HG03060 (cell line): ENCODE measurements around the gene NFKBIB.
"Not testable (repeated sequence)": the region's sequence is repeated elsewhere in the genome, so short reads cannot be mapped to it uniquely, and the experiment has no call there.

ENCODE experiments used
- ATAC-seq: cut with Tn5 transposase; IDR thresholded peaks from one replicate; pipeline ENCODE4 v1.9.1; 2021; ENCODE audit warnings: low read depth, moderate number of reproducible peaks; ENCODE audit not compliant: unreplicated experiment

The NFKBIB gene

DNA sequence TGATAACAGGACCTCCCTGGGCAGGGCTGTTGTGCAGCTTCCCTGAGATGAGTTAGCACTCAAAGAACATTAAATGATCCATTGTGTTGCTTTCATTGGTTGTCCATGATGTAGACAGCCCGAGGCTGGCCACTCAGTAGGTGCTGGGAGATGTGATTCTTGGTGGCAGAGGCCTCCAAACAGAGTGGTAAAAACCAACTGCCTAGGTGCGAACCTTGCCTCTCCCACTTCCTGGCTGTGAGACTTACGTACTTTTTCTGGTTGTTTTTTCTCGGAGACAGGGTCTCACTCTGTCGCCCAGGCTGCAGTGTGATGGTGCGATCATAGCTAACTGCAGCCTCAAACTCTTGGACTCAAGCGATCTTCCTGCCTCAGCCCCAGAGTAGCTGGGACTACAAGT is 24.6 kb downstream of the NFKBIB start:
- ATAC-seq = no peak

DNA sequence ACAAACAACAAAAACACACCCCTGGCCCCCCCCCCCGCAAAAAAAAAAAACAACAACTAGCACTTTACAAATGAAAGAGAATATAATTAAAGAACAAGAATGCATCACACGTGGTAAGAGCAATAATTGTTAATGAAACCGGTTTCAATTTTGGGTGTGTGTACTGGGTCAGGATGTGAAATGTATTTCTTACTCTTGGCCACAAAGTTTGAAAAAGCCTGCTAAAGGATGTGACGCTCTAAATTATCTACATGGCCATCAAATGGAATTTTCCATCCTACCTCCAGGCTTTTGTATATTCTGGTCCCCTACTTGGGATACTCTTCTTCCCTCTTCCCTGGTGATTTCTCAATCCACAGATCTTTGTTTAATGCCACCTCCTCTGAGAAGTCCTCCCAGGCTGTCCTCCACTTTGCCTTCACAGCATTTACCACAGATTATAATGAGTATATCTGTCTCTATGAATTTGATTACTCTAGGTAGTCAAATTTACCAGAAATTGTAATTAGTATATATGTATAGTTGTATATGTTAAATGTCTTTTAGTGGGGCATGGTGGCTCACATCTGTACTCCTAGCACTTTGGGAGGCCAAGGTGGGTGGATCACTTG is 28.7 kb downstream of the NFKBIB start:
- ATAC-seq = no peak

DNA sequence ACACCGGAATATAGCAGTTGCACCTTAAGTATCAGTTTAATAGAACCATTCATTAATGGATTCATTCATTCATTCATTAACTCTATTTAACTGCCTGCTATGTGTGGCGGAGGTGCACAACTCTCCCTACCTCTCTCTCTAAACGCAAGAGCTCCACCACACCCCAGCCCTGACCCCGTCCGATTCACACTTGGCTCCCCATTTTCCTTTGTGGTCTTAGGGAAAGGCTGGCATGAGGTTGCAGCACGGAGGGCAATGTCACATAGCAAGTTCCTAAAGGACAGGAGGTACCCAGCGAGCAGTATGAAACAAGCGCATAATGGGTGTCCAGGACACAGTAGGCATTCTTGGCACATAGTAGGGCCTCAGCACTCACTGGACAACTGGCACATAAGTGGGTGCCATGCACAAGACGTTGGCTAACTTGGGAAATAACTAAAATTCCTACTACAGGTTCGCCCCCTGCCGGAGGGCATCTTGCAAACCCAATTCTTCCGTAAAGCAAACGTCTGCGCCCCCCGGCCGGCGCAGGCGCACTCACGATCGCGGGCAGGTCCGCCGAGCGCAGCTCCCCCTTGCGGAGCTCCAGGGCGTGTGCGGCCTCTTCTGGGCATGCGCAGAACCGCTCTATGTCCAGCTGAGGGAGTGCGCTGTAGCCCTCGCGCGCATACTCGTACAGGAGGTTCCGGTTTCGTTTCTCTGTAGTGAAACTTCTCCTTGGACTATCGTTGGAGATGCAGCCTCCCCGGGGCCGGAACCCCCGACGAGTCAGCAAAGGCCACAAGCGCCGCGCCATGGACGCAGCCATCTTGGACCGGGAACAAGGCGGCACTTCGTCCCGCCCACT is 30.4 kb downstream of the NFKBIB start, which contains the start of gene SARS2:
TSS of gene SARS2 (minus strand) at position 835 of the 847 bp plus-strand sequence. CDS start at position 808, 27 bp downstream.
- ATAC-seq = peak; percentile 66

DNA sequence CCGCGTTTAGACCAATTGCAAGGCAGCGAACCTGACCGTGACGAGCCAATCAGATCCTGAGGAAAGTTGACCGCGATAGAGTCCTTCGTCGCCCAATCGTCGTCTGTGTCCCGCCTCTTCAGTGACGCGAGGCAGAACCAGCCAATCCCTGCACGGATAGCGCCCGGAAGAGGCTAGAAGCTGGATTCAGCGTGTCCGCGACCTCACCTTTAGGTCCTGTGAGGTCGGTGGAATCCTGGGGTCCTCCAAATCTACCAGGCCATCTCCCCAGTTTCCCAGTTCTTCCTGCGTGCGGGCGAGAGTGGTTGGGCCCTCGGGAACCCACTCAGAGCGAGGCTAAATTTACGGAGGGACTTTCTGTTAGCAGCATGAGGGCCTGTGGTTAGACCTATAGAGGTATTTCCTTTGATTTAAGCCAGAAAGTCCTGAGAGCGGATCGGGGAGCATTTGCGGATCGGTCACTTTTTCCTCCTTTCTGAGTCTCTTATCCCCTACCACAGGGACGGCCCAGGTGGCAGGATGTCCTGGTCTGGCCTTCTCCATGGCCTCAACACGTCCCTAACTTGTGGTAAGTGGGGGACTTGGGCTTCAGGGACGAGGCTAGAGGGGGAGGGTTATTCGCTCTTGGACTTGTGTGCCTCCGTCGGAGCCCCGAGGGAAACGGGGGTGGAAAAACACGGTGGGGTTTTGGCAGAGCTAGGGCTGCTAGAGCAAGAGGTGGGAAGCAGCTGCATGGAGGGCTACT is 31.2 kb downstream of the NFKBIB start, which contains the start of gene MRPS12:
TSS of gene MRPS12 (plus strand) at position 169 of the 745 bp plus-strand sequence. CDS start at position 520, 351 bp downstream.
- ATAC-seq = peak; percentile 78

DNA sequence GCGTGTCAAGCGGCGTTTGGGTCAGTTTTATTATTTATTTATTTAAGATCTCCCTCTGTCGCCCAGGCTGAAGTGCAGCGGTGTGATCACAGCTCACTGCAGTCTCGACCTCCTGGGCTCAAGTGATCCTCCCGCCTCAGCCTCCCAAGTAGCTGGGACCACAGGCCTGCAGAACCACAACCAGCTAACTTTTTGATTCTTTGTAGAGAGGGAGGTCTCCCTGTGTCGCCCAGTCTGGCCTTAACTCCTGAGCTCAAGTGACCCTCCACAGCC is 31.7 kb downstream of the NFKBIB start:
- no peak for ATAC-seq

DNA sequence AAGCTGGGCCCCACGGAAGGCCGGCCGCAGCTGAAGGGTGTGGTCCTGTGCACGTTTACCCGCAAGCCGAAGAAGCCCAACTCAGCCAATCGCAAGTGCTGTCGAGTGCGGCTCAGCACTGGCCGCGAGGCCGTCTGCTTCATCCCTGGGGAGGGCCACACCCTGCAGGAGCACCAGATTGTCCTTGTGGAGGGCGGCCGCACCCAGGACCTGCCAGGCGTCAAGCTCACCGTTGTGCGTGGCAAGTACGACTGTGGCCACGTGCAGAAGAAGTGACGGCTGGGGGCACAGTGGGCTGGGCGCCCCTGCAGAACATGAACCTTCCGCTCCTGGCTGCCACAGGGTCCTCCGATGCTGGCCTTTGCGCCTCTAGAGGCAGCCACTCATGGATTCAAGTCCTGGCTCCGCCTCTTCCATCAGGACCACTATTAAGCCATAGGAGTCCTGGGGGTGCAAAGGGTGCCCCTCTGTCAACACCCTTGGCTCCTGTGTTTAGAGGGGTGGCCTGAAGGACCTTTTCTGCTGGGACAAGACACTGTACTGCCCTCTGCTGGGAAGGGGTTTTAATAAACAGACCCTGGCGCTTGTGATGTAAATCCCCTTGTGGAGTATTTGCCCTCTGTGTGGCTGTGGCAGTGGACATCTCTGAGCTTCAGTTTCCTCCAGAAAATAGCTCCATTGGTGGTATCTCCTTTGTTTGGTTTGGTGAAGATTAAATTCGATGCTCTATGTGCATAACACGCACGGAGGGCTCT is 32.8 kb downstream of the NFKBIB start:
- ATAC-seq = no peak

DNA sequence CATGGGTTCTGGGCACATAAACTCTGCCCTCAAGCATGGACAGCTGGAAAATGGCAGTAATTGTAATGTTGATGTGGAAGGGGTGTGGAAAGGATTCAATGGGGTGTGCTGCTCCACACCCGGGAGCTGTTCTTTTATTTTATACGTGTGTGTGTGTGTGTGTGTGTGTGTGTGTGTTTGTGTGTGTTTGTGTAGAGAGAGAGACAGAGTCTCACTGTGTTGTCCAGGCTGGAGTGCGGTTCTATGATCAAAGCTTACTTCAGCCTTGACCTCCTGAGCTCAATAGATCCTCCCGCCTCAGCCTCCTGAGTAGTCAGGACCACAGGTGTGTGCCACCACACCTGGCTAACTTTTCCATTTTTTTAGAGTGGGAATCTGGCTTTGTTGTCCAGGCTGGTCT is 33.8 kb downstream of the NFKBIB start:
- ATAC-seq = no peak

DNA sequence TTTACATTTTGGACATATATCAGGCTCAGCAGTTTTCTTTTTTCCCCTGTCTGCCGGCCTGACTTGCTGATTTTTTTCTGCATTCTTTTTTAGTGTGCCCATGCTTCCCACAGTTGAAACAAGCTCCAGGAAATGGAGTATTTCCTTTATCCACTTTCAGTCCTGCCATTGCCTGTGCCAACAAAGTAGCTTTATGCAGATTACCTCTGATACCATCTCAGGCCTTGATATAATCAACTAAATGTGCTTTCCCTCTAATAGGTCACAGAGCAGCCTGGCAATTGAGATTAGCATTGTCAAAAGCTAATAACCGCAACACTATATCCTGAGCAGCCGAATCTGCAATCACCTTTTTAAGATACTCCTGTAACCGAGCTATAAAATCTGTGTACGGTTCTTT is 40.2 kb downstream of the NFKBIB start:
- ATAC-seq = no peak

DNA sequence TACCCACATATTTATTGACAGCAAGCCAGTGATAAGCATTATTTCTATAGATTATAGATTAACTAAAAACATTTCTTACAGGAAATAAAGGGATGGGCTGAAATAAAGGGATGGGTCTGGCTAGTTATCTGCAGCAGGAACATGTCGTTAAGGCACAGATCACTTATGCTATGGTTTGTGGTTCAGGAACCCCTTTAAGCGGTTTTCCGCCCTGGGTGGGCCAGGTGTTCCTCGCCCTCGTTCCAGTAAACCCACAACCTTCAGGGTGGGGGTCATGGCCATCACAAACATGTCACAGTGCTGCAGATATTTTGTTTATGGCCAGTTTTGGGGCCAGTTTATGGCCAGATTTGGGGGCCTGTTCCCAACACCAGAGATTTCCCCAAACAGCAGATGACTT is 41.7 kb downstream of the NFKBIB start:
- ATAC-seq = not testable (repeated sequence)

DNA sequence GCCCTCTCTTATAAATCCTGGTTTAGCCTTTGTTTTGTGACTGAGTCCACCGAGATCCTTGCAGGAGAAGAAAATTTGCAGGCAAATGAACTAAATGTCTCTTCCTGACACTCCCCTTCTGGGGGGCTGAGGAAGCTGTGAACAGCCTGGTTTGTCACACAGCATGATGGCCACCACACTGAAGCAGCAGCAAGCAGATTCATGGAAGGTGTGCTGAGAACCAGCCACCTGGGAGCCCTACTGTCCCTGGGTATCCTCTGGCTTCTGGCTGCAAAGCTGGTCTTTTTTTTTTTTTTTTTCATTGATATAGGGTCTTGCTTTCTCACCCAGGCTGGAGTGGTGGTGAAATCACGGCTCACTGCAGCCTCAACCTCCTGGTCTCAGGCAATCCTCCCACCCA is 42.2 kb downstream of the NFKBIB start:
- no peak for ATAC-seq

DNA sequence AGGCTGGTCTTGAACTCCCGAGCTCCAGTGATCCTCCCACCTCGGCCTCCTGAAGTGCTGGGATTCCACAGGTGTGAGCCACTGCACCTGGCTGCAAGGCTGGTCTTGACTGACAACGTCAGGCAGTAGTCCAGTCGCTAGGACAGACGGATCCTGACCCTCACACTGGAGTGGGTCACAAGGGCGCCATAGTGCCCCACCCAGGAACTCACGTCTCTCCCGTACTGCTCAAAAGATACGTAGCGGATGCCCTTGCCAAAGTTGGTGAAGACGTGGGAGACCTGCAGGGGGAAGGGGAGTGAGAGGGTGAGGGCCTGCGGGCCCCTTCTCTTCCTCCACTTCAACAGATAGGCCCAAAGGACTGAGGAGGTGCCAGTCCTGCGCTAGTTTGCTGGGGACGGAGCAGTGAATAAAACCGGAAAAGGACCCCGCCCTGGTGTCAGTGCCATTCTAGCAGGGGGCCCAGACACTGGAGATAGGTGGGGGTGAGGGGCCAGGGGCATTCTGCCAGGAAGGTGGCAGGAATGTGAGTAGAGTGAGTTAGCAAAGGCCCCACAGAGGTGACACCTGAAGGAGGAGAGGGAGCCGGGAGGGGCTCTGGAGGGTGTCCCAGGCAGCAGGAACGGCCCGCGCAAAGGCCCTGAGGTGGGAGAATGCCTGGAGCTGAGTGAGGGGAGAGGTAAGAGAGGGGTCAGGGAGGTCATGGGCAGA is 42.9 kb downstream of the NFKBIB start:
- ATAC-seq = no peak

DNA sequence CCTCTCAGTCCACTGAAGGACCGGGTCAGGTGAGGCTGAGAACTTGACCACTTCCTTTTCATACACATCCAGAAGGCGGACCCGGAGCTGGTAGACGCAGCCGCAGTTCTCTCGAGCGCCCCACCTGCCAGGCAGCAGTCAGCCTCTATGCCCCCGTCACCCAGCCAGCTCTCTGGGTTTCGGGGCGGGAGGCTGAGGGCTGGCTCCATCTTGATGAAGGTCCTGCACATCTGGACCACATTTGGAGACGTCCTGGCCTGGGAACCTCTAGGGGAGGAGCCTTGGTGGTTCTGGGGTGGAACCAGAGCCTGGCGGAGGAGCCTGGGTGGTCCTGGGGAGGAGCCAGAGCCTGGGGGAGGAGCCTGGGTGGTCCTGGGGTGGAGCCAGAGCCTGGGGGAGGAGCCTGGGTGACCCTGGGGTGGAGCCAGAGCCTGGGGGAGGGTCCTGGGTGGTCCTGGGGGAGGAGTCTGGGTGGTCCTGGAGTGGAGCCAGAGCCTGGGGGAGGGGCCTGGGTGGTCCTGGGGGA is 45.3 kb downstream of the NFKBIB start:
- no peak for ATAC-seq

DNA sequence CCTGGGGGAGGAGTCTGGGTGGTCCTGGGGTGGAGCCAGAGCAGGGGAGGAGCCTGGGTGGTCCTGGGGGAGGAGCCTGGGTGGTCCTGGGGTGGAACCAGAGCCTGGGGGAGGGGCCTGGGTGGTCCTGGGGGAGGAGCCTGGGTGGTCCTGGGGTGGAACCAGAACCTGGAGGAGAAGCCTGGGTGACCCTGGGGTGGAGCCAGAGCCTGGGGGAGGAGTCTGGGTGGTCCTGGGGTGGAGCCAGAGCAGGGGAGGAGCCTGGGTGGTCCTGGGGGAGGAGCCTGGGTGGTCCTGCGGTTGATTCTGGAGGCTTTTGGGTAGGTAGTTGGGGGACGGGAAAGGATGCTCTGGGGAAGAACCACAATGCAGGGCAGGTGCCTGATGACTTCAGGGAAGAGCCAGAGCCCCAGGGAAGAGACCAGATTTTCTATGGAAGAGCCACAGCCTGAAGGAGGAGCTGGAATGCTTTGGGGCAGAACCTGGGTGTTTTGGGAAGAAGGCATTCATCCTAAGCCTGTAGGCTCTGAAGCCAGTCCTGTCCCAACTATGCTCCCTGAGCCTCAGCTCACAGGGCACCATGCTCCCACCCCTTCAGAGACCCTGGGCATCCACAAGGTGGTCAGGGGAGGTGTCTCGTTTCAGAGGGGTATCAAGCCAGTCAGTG is 45.9 kb downstream of the NFKBIB start:
- no peak for ATAC-seq

DNA sequence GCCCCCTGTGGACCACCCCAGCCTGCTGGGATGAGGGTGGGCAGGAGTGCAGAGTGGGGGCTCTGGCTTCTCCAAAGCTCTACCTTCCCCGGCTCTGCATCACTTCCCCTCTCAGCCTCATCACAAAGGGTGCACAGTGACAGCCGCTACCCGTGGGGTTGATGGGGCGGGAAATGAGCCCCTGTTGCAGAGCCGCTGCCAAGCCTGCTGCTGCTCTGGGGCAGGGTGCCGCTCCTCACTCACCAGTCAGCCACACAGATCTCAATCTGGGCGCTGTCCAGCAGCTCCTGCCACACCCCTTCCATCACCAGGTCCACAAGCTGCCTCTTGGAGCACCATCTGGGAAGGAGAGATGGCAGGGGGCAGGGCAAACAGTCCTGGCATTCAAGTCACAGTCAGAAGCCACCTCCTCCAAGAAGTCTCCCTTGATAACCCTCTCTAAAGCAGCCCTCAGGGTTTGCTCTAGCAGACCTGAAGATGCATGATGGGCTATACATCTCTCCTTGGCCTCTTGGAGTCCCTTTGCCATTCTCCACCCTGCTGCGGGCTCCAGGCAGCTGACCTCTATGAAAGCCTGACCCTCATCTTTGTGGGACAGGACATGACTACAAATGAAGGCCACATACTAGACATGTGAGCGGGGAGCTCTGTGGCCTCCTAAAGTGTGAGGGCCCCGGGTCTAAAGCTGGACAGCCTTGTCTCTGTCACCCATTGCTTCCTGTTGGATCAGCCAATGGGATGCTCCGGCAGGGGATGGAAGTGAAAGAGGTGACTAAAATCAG is 46.7 kb downstream of the NFKBIB start:
- ATAC-seq = no peak

DNA sequence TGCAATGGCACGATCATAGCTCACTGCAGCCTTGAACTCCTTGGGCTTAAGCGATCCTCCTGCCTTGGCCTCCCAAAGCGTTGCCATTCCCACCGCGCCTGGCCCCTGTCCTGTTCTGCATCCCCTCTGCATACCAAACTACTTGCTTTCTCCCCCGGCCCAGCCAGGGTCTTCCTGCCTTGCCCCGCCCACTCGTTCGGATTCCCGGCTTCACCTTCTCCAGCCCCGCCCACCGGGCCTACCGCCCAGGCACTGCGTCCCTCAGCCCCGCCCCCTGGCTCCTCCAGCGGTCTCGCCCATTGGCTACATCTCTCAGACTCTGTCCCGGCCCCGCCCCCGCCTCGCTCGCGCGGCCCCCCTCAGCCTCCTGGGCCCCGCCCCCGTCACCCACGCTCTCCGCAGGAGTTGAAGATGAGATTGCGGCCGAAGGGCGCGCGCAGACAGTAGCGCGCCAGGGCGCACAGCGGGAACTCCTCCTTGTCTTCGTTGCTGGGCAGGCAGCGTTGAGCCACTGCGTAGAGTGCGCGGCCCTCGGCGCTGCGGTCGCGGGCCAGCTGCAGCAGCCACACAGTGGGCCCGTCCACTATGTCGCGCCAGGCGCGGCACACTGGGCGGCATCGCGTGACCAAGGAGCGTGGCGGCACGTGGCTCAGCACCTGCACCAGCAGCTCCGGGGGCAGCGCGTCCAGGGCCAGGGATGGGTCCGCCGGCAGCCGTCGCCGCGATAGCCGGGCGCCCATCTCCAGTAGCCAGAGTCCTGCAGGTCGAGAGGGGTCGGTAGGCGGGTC is 50.0 kb downstream of the NFKBIB start:
- no peak for ATAC-seq

DNA sequence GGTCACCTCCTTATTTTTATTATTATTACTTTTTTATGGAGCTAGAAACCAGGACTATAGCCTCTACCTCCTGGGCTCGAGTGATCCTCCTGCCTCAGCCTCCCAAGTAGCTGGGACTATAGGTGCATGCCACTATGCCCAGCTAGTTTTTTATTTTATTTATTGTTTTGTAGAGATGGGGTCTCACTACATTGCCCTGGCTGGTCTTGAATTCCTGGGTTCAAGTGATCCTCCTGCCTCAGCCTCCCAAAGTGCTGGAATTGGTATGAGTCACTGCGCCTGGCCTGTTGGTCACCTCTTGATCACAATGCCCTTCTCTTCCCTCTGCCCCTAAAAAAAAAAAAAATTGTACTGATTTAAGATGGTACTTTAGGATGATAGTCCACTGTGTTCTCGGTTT is 51.4 kb downstream of the NFKBIB start:
- no peak for ATAC-seq

DNA sequence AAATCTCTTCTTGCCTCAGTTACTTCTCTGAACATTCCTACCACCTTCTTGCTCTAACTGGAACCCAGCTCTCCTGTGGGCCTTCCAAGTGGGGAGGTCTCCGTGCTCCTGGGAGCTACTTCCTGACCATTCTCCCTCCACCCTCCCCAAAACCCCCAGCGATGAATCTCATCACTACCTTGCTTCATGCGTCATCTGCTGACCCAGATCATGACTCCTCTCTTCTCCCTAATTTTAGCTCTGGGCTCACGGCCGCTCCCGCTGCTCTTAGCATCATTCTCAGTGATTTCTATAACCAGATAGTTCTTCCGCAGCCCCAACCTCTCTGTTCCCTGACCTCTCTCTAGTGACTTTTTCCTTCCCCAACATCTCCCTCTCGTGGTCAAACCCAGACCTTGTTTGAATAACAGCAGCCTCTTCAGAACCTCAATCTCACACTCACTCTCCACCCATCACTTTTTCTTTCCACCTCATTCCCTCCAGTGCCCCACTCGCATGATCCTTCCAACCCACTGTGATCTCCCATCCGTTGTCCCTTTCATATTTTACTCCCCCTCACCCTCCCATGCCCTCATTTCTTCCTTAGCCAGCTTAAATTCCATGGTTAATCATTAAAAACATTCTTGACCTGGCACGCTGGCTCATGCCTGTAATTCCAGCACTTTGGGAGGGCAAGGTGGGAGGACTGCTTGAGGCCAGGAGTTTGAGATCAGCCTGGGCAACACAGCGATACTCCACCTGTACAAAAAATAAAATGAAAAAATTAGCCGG is 52.8 kb downstream of the NFKBIB start:
- ATAC-seq = no peak
